Measurements from ENCODE around the gene PHLDB2. TPM values are rescaled to one million over a fixed set of nuclear protein-coding genes. Genes with fewer than 3 reads are reported as not detected.

The PHLDB2 gene
- total and polyA plus RNA-seq, 2 of the 13 experiments (the other 11 are each of a cell fraction or from before 2014, with no cell fraction given): 8.4 to 23.6 TPM

DNA sequence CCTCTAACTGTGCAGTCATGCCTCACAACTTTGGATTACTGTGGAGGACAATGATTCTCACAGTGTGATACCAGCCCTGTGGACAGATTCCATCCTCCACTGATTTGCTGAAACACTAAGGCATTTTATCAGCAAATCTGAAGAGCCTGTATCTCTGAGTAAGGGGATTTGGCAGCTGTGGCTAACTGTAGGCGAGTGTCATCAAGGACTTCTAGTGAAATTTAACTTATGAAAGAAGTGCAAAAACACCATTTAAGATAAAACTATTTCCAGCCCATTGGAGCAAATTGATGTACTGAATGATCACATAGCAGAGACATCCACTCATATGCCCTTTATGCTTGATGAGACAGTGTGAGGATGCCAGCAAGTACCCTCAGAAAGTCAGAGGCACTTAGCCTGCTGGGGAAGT lies 161.6 kb downstream of the PHLDB2 start (continued):
- TF ChIP-seq, protein P1, sequence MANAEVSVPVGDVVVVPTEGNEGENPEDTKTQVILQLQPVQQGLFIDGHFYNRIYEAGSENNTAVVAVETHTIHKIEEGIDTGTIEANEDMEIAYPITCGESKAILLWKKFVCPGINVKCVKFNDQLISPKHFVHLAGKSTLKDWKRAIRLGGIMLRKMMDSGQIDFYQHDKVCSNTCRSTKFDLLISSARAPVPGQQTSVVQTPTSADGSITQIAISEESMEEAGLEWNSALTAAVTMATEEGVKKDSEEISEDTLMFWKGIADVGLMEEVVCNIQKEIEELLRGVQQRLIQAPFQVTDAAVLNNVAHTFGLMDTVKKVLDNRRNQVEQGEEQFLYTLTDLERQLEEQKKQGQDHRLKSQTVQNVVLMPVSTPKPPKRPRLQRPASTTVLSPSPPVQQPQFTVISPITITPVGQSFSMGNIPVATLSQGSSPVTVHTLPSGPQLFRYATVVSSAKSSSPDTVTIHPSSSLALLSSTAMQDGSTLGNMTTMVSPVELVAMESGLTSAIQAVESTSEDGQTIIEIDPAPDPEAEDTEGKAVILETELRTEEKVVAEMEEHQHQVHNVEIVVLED (CRISPR knock-in tag; IDR thresholded peaks at IDR 0.05; ENCODE audit: borderline replicate concordance): no peak
- TF ChIP-seq ZNF317 (CRISPR knock-in tag; IDR thresholded peaks at IDR 0.05) (no peak), ZFP36 (IDR thresholded peaks at IDR 0.05; ENCODE audit: borderline replicate concordance, low read depth, low read length, partially characterized antibody) (no peak)

Other genes with a start within 250 kb of the PHLDB2 start
- 23.5 and 29.1 TPM in 2 replicates for gene PLCXD2, start 184.6 kb upstream of the PHLDB2 start, total RNA-seq (2016; rRNA removed; fragmentation: Illumina TruSeq; extraction: Trizol)
- 4.7 and 4.8 TPM in 2 replicates for gene PLCXD2, start 184.6 kb upstream of the PHLDB2 start, polyA plus RNA-seq (2011; rRNA removed)
- 50.2 and 84.8 TPM in 2 replicates for gene ABHD10, start 119.8 kb downstream of the PHLDB2 start, total RNA-seq (2016; rRNA removed; fragmentation: Illumina TruSeq; extraction: Trizol)
- gene ABHD10, start 119.8 kb downstream of the PHLDB2 start, polyA plus RNA-seq (2011; rRNA removed): 16.7 and 22.8 TPM in 2 replicates
- gene TAGLN3, start 139.7 kb downstream of the PHLDB2 start, total RNA-seq (2016; rRNA removed; fragmentation: Illumina TruSeq; extraction: Trizol): 0.80 and 0.91 TPM in 2 replicates
- gene TAGLN3, start 139.7 kb downstream of the PHLDB2 start, polyA plus RNA-seq (2011; rRNA removed): 0.51 and 0.60 TPM in 2 replicates
- gene TMPRSS7, start 175.5 kb downstream of the PHLDB2 start, total RNA-seq (2016; rRNA removed; fragmentation: Illumina TruSeq; extraction: Trizol): not detected in 2 replicates
- not detected in 2 replicates for gene TMPRSS7, start 175.5 kb downstream of the PHLDB2 start, polyA plus RNA-seq (2011; rRNA removed)
- gene C3orf52, start 227.1 kb downstream of the PHLDB2 start, total RNA-seq (2016; rRNA removed; fragmentation: Illumina TruSeq; extraction: Trizol): 1.0 and 1.2 TPM in 2 replicates
- 0.79 and 1.1 TPM in 2 replicates for gene C3orf52, start 227.1 kb downstream of the PHLDB2 start, polyA plus RNA-seq (2011; rRNA removed)